ENCODE results near the gene RABGAP1L. TPM values are rescaled to one million over a fixed set of nuclear protein-coding genes. Genes with fewer than 3 reads are reported as not detected.
"Not testable (repeated sequence)": the region's sequence is repeated elsewhere in the genome, so short reads cannot be mapped to it uniquely, and the experiment has no call there.

The RABGAP1L gene
- total RNA-seq, 4 donors from 2014 or later, result 170 to 282 (median 182) TPM

GRCh38 chr1:174829990-174830389 lies 670.7 kb downstream of the RABGAP1L start:
- Histone ChIP-seq H3K4me3 (no peak overlapping the region), H3K9me3 (no peaks in the 10 kb centered on the region), H3K4me1 (no peaks in the 10 kb centered on the region), H3K36me3 (no peaks in the 10 kb centered on the region), H3K27me3 (no peaks in the 10 kb centered on the region), H3K27ac (no peak overlapping the region)
- TF ChIP-seq CTCF (IDR thresholded peaks at IDR 0.05) (no peak), POLR2A (IDR thresholded peaks at IDR 0.05) (no peak)
- no peak for DNase-seq

DNA sequence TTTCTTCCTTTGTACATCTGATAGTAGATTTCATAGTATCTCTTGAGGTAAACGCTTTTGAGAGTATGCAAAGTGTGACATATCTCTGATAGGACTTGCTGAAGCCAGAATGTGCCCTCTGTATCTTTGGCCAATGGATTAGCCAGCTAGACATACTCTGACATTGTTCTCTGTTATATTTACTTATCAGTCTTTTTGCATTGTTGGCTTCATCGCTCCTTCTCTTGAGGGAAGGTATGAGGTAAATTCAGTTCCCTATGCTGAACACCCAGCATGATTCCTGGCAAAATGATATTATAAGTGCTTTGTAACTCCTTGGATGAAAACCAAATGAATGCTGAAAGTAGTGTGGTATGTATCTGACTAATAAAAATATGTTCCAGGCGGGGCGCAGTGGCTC lies 677.2 kb downstream of the RABGAP1L start:
- Histone ChIP-seq H3K27me3 (no peaks in the 10 kb centered on the region), H3K4me3 (no peak overlapping the region), H3K27ac (no peak overlapping the region), H3K9me3 (no peaks in the 10 kb centered on the region), H3K36me3 (no peaks in the 10 kb centered on the region), H3K4me1 (no peaks in the 10 kb centered on the region)
- DNase-seq, result no peak
- TF ChIP-seq CTCF (IDR thresholded peaks at IDR 0.05), result no peak
- TF ChIP-seq POLR2A (IDR thresholded peaks at IDR 0.05), result no peak

- Histone ChIP-seq H3K9me3 (no peaks in the 10 kb centered on the region), H3K4me1 (no peaks in the 10 kb centered on the region), H3K36me3 (no peaks in the 10 kb centered on the region), H3K27me3 (no peaks in the 10 kb centered on the region), H3K4me3 (no peak overlapping the region), H3K27ac (no peak overlapping the region)
- DNase-seq, result no peak
- TF ChIP-seq POLR2A (IDR thresholded peaks at IDR 0.05), result no peak
- TF ChIP-seq CTCF (IDR thresholded peaks at IDR 0.05), result no peak
Observed at GRCh38 chr1:174837386-174837785, 678.1 kb downstream of the RABGAP1L start.

- no peak for TF ChIP-seq CTCF (IDR thresholded peaks at IDR 0.05)
- TF ChIP-seq POLR2A (IDR thresholded peaks at IDR 0.05), result no peak
- no peak for DNase-seq
- Histone ChIP-seq H3K4me3 (no peak overlapping the region), H3K9me3 (no peaks in the 10 kb centered on the region), H3K27ac (no peak overlapping the region), H3K36me3 (no peaks in the 10 kb centered on the region), H3K4me1 (no peaks in the 10 kb centered on the region), H3K27me3 (no peaks in the 10 kb centered on the region)
Observed at GRCh38 chr1:174839211-174839610, 679.9 kb downstream of the RABGAP1L start.

GRCh38 chr1:174841747-174842146 lies 682.4 kb downstream of the RABGAP1L start:
- H3K4me1 ChIP-seq, result no peaks in the 10 kb centered on the region
- TF ChIP-seq CTCF (IDR thresholded peaks at IDR 0.05), result no peak
- TF ChIP-seq POLR2A (IDR thresholded peaks at IDR 0.05), result no peak
- no peaks in the 10 kb centered on the region for H3K36me3 ChIP-seq
- no peak overlapping the region for H3K4me3 ChIP-seq
- no peaks in the 10 kb centered on the region for H3K27me3 ChIP-seq
- DNase-seq, result no peak
- no peaks in the 10 kb centered on the region for H3K9me3 ChIP-seq
- H3K27ac ChIP-seq, result no peak overlapping the region

DNA sequence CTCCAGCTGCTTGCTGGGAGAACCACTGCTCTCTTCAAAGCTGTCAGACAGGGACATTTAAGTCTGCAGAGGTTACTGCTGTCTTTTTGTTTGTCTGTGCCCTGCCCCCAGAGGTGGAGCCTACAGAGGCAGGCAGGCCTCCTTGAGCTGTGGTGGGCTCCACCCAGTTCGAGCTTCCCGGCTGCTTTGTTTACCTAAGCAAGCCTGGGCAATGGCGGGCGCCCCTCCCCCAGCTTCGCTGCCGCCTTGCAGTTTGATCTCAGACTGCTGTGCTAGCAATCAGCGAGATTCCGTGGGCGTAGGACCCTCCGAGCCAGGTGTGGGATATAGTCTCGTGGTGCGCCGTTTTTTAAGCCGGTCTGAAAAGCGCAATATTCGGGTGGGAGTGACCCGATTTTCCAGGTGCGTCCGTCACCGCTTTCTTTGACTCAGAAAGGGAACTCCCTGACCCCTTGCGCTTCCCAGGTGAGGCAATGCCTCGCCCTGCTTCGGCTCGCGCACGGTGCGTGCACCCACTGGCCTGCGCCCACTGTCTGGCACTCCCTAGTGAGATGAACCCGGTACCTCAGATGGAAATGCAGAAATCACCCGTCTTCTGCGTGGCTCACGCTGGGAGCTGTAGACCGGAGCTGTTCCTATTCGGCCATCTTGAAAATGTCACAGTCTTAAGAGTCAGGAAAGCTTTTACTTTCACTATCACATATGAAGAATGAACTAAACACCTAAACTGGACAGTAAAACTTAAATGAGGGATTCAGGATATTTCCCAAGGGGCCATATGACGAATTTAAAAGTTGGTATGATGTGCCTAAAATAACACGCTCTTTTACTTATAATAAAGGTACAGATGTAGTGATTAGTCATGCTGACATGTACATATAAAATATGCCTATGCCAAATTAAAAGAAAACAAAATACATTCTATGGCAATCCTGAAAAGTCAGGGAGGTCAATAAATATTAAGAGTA lies 689.6 kb downstream of the RABGAP1L start:
- not testable (repeated sequence) for DNase-seq, H3K4me1 ChIP-seq, H3K27ac ChIP-seq, H3K27me3 ChIP-seq, H3K4me3 ChIP-seq, H3K36me3 ChIP-seq, H3K9me3 ChIP-seq

Measured in Peyer's patch (tissue), 4 donors.